WTC11 (cell line): Measurements from ENCODE around the gene NFIX.

Experiments
- ATF6 ChIP-seq: sonication (generic); formaldehyde crosslinking; IDR thresholded peaks from 2 replicates; pipeline ENCODE4 v1.8.1; 2023; ENCODE audit warnings: mild to moderate bottlenecking, missing genetic modification reagents
- CTCF ChIP-seq: fragments of 200-600 bp; IDR thresholded peaks from 2 replicates; pipeline ENCODE4 v1.8.0; 2022; ENCODE audit warnings: antibody characterized with exemption
- RELA ChIP-seq: sonication (generic); formaldehyde crosslinking; IDR thresholded peaks from 2 replicates; pipeline ENCODE4 v1.8.1; 2022; ENCODE audit warnings: missing genetic modification reagents, mild to moderate bottlenecking, borderline replicate concordance
- SP1 ChIP-seq: sonication (generic); formaldehyde crosslinking; conservative IDR thresholded peaks from 2 replicates; pipeline ENCODE4 v1.8.1; 2022; ENCODE audit warnings: missing genetic modification reagents
- TCF7 ChIP-seq: sonication (generic); formaldehyde crosslinking; IDR thresholded peaks from 2 replicates; pipeline ENCODE4 v1.8.0; 2022; ENCODE audit warnings: mild to moderate bottlenecking, low read depth, missing genetic modification reagents, moderate library complexity

GRCh38 chr19:12969292-12969988 is 25.8 kb upstream of the NFIX start, which contains the start of gene DAND5:
- TF ChIP-seq SP1 (CRISPR knock-in tag), result no peak
- no peak for TF ChIP-seq RELA (CRISPR knock-in tag)
- TF ChIP-seq CTCF, result no peak
- no peak for TF ChIP-seq TCF7 (CRISPR knock-in tag)
- no peak for TF ChIP-seq ATF6 (CRISPR knock-in tag)
